Measurements from ENCODE around the gene CCNDBP1.

Gene CCNDBP1

DNA sequence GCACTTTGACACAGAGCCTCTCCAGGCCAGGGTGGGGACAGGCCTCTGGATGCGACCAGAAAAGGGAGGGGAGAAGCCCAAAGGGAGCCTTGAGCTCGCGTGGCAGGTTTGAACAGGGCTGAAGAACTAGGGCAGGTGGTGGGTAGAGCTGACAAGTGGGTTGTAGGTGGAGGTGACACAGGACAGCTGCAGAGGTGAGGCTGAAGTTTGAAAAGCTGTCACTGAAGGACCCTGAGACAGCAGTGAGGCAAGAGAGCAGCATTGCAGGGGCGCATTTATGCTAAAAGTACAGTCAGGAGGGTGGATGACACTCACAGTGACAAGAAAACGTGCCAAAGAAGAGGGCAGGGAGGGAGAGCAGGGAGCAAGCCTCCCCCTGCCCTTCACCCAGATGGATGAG is 57.4 kb downstream of the CCNDBP1 start:
- DNase-seq (ENCODE audit: low read depth in 1 of 2, low spot score in 1 of 2), result no peak
- Histone ChIP-seq H3K27me3 (ENCODE audit: insufficient read depth, poor library complexity, severe bottlenecking) (no peaks in the 10 kb centered on the region), H3K27ac (replicated peaks) (no peak overlapping the region), H3K4me3 (replicated peaks; ENCODE audit: insufficient read depth, low read length) (no peak overlapping the region)
- TF ChIP-seq CTCF (IDR thresholded peaks at IDR 0.05; ENCODE audit: insufficient read depth, low read length), result no peak
- TF ChIP-seq, protein P1, sequence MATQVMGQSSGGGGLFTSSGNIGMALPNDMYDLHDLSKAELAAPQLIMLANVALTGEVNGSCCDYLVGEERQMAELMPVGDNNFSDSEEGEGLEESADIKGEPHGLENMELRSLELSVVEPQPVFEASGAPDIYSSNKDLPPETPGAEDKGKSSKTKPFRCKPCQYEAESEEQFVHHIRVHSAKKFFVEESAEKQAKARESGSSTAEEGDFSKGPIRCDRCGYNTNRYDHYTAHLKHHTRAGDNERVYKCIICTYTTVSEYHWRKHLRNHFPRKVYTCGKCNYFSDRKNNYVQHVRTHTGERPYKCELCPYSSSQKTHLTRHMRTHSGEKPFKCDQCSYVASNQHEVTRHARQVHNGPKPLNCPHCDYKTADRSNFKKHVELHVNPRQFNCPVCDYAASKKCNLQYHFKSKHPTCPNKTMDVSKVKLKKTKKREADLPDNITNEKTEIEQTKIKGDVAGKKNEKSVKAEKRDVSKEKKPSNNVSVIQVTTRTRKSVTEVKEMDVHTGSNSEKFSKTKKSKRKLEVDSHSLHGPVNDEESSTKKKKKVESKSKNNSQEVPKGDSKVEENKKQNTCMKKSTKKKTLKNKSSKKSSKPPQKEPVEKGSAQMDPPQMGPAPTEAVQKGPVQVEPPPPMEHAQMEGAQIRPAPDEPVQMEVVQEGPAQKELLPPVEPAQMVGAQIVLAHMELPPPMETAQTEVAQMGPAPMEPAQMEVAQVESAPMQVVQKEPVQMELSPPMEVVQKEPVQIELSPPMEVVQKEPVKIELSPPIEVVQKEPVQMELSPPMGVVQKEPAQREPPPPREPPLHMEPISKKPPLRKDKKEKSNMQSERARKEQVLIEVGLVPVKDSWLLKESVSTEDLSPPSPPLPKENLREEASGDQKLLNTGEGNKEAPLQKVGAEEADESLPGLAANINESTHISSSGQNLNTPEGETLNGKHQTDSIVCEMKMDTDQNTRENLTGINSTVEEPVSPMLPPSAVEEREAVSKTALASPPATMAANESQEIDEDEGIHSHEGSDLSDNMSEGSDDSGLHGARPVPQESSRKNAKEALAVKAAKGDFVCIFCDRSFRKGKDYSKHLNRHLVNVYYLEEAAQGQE (IDR thresholded peaks at IDR 0.05; ENCODE audit: insufficient replicate concordance, low read depth), result no peak
- no peak for TF ChIP-seq POLR2AphosphoS5 (IDR thresholded peaks at IDR 0.05; ENCODE audit: low read depth)
- no peak for TF ChIP-seq GABPA (IDR thresholded peaks at IDR 0.05; ENCODE audit: low read depth)
- TF ChIP-seq SPI1 (IDR thresholded peaks at IDR 0.05; ENCODE audit: borderline replicate concordance, low read depth), result no peak

GRCh38 chr15:43243020-43243645 is 57.9 kb downstream of the CCNDBP1 start:
- TF ChIP-seq CTCF (IDR thresholded peaks at IDR 0.05; ENCODE audit: insufficient read depth, low read length), result no peak
- Histone ChIP-seq H3K4me3 (replicated peaks; ENCODE audit: insufficient read depth, low read length) (no peak overlapping the region), H3K27me3 (ENCODE audit: insufficient read depth, poor library complexity, severe bottlenecking) (no peaks in the 10 kb centered on the region), H3K27ac (replicated peaks) (no peak overlapping the region)
- DNase-seq (ENCODE audit: low read depth in 1 of 2, low spot score in 1 of 2), result no peak

DNA sequence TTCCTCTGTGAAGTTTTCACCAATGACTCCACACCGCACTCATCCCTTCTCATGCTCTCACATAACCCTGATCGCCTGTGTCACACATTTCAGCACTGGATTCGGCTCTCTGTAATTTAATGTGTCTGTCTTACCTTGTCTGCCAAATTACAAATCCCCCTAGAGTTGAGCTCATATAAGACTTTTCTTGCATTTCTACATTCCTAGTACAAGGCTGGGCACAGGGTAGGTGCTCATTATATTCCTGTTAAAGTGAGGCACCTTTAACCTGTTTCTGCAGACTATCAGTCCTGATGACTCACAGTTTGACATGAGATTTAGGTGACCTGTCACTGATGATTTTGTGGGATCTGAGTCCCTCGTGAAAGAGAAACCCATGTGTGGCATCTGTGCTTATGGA is 58.9 kb downstream of the CCNDBP1 start:
- no peak for DNase-seq (ENCODE audit: low read depth in 1 of 2, low spot score in 1 of 2)

More for the DNA sequence above, 58.9 kb downstream of the CCNDBP1 start:
- Histone ChIP-seq H3K4me3 (replicated peaks; ENCODE audit: insufficient read depth, low read length) (no peak overlapping the region), H3K27me3 (ENCODE audit: insufficient read depth, poor library complexity, severe bottlenecking) (no peaks in the 10 kb centered on the region), H3K27ac (replicated peaks) (no peak overlapping the region)
- TF ChIP-seq, protein P1 (IDR thresholded peaks at IDR 0.05; ENCODE audit: insufficient replicate concordance, low read depth), result no peak
- TF ChIP-seq GABPA (IDR thresholded peaks at IDR 0.05; ENCODE audit: low read depth) (no peak), SPI1 (IDR thresholded peaks at IDR 0.05; ENCODE audit: borderline replicate concordance, low read depth) (no peak), CTCF (IDR thresholded peaks at IDR 0.05; ENCODE audit: insufficient read depth, low read length) (no peak), POLR2AphosphoS5 (IDR thresholded peaks at IDR 0.05; ENCODE audit: low read depth) (no peak)

Data from HL-60 (cell line).